A549 (cell line): ENCODE results near the gene HOXA13. TPM values are rescaled to one million over a fixed set of nuclear protein-coding genes. Genes with fewer than 3 reads are reported as not detected.

Experiments
- ATAC-seq, 2 experiments: fragments of 200-7000 bp in 1 of 2; fragments of >200 bp in 1 of 2; cut with Nextera tagmentation in 1 of 2; cut with Tn5 transposase in 1 of 2; 3 replicates each; pipeline versions ENCODE4 v1.8.0 to v1.9.1; 2018 to 2020; ENCODE audit warnings: mild to moderate bottlenecking in 1 of 2, moderate library complexity in 1 of 2
- CTCF ChIA-PET: fragments of 300-600 bp; sonication (Branson Sonifier 250); formaldehyde crosslinking; extraction: SDS; loops from one replicate; lab custom pipeline; 2021; ENCODE audit warnings: antibody characterized with exemption, inconsistent platforms; lab: Yijun Ruan, JAX
- POLR2A ChIA-PET: fragments of 350-600 bp; formaldehyde crosslinking; extraction: SDS; loops from one replicate; lab custom pipeline; 2021; ENCODE audit warnings: antibody characterized with exemption, inconsistent platforms; lab: Yijun Ruan, JAX
- DNase-seq, 2 experiments: peaks; one replicate each; pipeline versions ENCODE4 v3.0.0 to v3.0.0-alpha.2; 2011 to 2016; ENCODE audit warnings: low read depth in 1 of 2, low spot score in 1 of 2
- FAIRE-seq: peaks from 2 replicates; lab custom pipeline; 2011; peaks lifted over from hg19 to GRCh38; lab: Jason Lieb, UNC
- H3K27ac ChIP-seq, 2 experiments: fragments of >200 bp; sonication (Bioruptor Twin); formaldehyde crosslinking; 3 replicates each; pipeline ENCODE4 v1.5.1; 2016 to 2017
- H3K4me1 ChIP-seq: fragments of >200 bp; sonication (Bioruptor Twin); formaldehyde crosslinking; 3 replicates; pipeline ENCODE4 v1.6.1; 2016
- H3K4me2 ChIP-seq: fragments of >200 bp; sonication (Bioruptor Twin); formaldehyde crosslinking; 3 replicates; pipeline ENCODE4 v1.6.1; 2016
- H3K4me3 ChIP-seq: fragments of >200 bp; sonication (Bioruptor Twin); formaldehyde crosslinking; 3 replicates; pipeline ENCODE4 v1.5.1; 2016
- H3K9me3 ChIP-seq: fragments of >200 bp; sonication (Bioruptor Twin); formaldehyde crosslinking; 3 replicates; pipeline ENCODE4 v1.6.1; 2016
- BHLHE40 ChIP-seq: IDR thresholded peaks from 2 replicates; pipeline ENCODE4 v1.6.1; 2012; ENCODE audit warnings: low read depth, low read length, inconsistent platforms
- CEBPB ChIP-seq, 2 experiments: fragments of >200 bp in 1 of 2; sonication (Bioruptor Twin) in 1 of 2; formaldehyde crosslinking in 1 of 2; IDR thresholded peaks; 2 replicates each; pipeline ENCODE4 v1.6.1; 2012 to 2016
- CHD2 ChIP-seq: fragments of 150-350 bp; IDR thresholded peaks from 2 replicates; pipeline ENCODE4 v1.6.1; 2014; ENCODE audit warnings: low read length; ENCODE audit not compliant: partially characterized antibody
- CHD4 ChIP-seq: fragments of 200-600 bp; sonication (generic); IDR thresholded peaks from 2 replicates; pipeline ENCODE4 v1.6.1; 2016; ENCODE audit warnings: antibody characterized with exemption, mild to moderate bottlenecking, borderline replicate concordance
- CTCF ChIP-seq: fragments of >200 bp; sonication (Bioruptor Twin); formaldehyde crosslinking; IDR thresholded peaks from 3 replicates; pipeline ENCODE4 v1.5.1; 2016
- E2F6 ChIP-seq: IDR thresholded peaks from 2 replicates; pipeline ENCODE4 v1.6.1; 2012; ENCODE audit warnings: low read depth, borderline replicate concordance
- EHMT2 ChIP-seq: fragments of 200-600 bp; sonication (generic); IDR thresholded peaks from 2 replicates; pipeline ENCODE4 v1.6.1; 2016; ENCODE audit warnings: antibody characterized with exemption, low read depth, mild to moderate bottlenecking, moderate library complexity
- HDAC2 ChIP-seq: fragments of 200-600 bp; sonication (generic); IDR thresholded peaks from 2 replicates; pipeline ENCODE4 v1.6.1; 2016
- HMGXB4 ChIP-seq: fragments of 250-450 bp; sonication (Bioruptor Pico); IDR thresholded peaks from 2 replicates; pipeline ENCODE4 v1.5.0; 2021; ENCODE audit warnings: mild to moderate bottlenecking, moderate library complexity, borderline replicate concordance
- MAZ ChIP-seq: fragments of 150-350 bp; IDR thresholded peaks from 2 replicates; pipeline ENCODE4 v1.6.1; 2014; ENCODE audit warnings: antibody characterized with exemption, low read depth, low read length, borderline replicate concordance
- NFE2L2 ChIP-seq: fragments of 150-350 bp; conservative IDR thresholded peaks from 2 replicates; pipeline ENCODE4 v1.6.1; 2014; ENCODE audit warnings: low read length
- PBX3 ChIP-seq: IDR thresholded peaks from 2 replicates; pipeline ENCODE4 v1.6.1; 2012
- REST ChIP-seq: fragments of 200-600 bp; sonication (generic); IDR thresholded peaks from 2 replicates; pipeline ENCODE4 v1.6.1; 2016; ENCODE audit warnings: antibody characterized with exemption, mild to moderate bottlenecking, moderate library complexity
- RFX5 ChIP-seq: fragments of 450-650 bp; IDR thresholded peaks from 2 replicates; pipeline ENCODE4 v1.7.1; 2014; ENCODE audit warnings: antibody characterized with exemption, mild to moderate bottlenecking, moderate library complexity
- RNF2 ChIP-seq: fragments of 200-600 bp; sonication (generic); IDR thresholded peaks from 2 replicates; pipeline ENCODE4 v1.6.1; 2016; ENCODE audit warnings: low read depth, mild to moderate bottlenecking, antibody characterized with exemption, moderate library complexity, borderline replicate concordance
- SREBF2 ChIP-seq: fragments of 450-650 bp; IDR thresholded peaks from 2 replicates; pipeline ENCODE4 v1.6.1; 2014; ENCODE audit warnings: mild to moderate bottlenecking, moderate library complexity
- TFCP2L1 ChIP-seq: fragments of 250-450 bp; sonication (Bioruptor Pico); IDR thresholded peaks from 2 replicates; pipeline ENCODE4 v1.5.0; 2021; ENCODE audit warnings: mild to moderate bottlenecking
- TP53 ChIP-seq: fragments of 250-450 bp; sonication (Bioruptor Pico); IDR thresholded peaks from 2 replicates; pipeline ENCODE4 v1.5.0; 2021; ENCODE audit warnings: mild to moderate bottlenecking, moderate library complexity
- ZSCAN20 ChIP-seq: fragments of 250-450 bp; sonication (Bioruptor Pico); IDR thresholded peaks from 2 replicates; pipeline ENCODE4 v1.8.0; 2022; ENCODE audit warnings: mild to moderate bottlenecking, moderate library complexity
- WGBS: methylation state at CpG from one replicate; pipeline ENCODE4 v1.1.6; 2017; ENCODE audit errors: missing lambda C conversion rate; 5-methylcytosine and 5-hydroxymethylcytosine counted together
- polyA plus RNA-seq, 4 experiments: library from polyadenylated mRNA; depleted of rRNA in 3 of 4; stranded (reverse); fragments of >200 nt; fragmentation: RNase III in 1 of 4; extraction: RNeasy Plus Mini Kit Qiagen cat#74134 plus additional on column Dnase treatment in 1 of 4; gene quantifications; 2 replicates in 3 of 4; 3 replicates in 1 of 4; pipeline ENCODE4 v1.2.3, GENCODE V29; 2011 to 2017

The HOXA13 gene
- polyA plus RNA-seq, 2 of the 4 experiments (the other 2 are of a cell fraction): 2.2 to 2.7 TPM

GRCh38 chr7:27149842-27150567 is 49.9 kb downstream of the HOXA13 start:
- TF ChIP-seq NFE2L2 (no peak), TFCP2L1 (CRISPR knock-in tag) (no peak), CHD4 (no peak), REST (no peak), PBX3 (no peak), BHLHE40 (no peak), RNF2 (no peak), E2F6 (no peak), MAZ (no peak), RFX5 (no peak), ZSCAN20 (no peak), TP53 (CRISPR knock-in tag) (no peak), HDAC2 (no peak)
- Histone ChIP-seq H3K4me2 (peak overlapping the region; percentile 90), H3K9me3 (no peaks in the 10 kb centered on the region), H3K27ac (peak overlapping the region; percentile 88 to 90), H3K4me1 (peaks cover 16% of the 10 kb centered on the region), H3K4me3 (peak overlapping the region; percentile 49)
- peak; percentile 69 to 75 for ATAC-seq
- no peak for DNase-seq
- no peak for FAIRE-seq
- ChIA-PET POLR2A (interaction anchor here (0.5 to 2.1 kb wide), 7 partner anchors 11 to 950 kb away, joined by 3 to 14 read pairs (median 4); partner anchors contain the start of gene HNRNPA2B1), CTCF (interaction anchor here (0.7 to 11.1 kb wide), 34 partner anchors 8 to 1257 kb away, joined by 3 to 160 read pairs (median 5); partner anchors contain the start of genes HOXA4, HOXA5 and HOXA9)
- WGBS: 20% methylated on average over 11 of the region's 13 CpGs

GRCh38 chr7:27148756-27149641 is 50.9 kb downstream of the HOXA13 start:
- no peaks in the 10 kb centered on the region for H3K9me3 ChIP-seq
- TF ChIP-seq EHMT2 (no peak), CEBPB (IDR thresholded peaks at IDR 0.05) (no peak), CHD2 (no peak), HMGXB4 (CRISPR knock-in tag) (no peak), SREBF2 (no peak), CTCF (no peak)
- H3K4me3 ChIP-seq: peak overlapping the region; percentile 49; the same call in 2 of the 3 replicates
- CTCF ChIA-PET: interaction anchor here (1.1 to 11.1 kb wide), 19 partner anchors 7 to 1256 kb away, joined by 3 to 160 read pairs (median 5); partner anchors contain the start of genes HOXA4, HOXA5 and HOXA9
- peak overlapping the region; percentile 90 for H3K4me2 ChIP-seq
- DNase-seq: no peak
- H3K4me1 ChIP-seq: peaks cover 16% of the 10 kb centered on the region
- POLR2A ChIA-PET: interaction anchor here (1.0 to 1.7 kb wide), 2 partner anchors 12 to 17 kb away, joined by 3 to 5 read pairs; no protein-coding TSS in a partner anchor
- WGBS: 76% methylated on average over 30 of the region's 30 CpGs
- ATAC-seq: no peak
- FAIRE-seq: no peak
- peak overlapping the region; percentile 27 to 52; a peak in 4 of 6 replicates for H3K27ac ChIP-seq
